MM.1S (cell line): Measurements from ENCODE around the gene DGLUCY.

Experiments
- DNase-seq: peaks from one replicate; pipeline ENCODE4 v3.0.0-alpha.2; 2015
- H2AFZ ChIP-seq: fragments of 300-600 bp; sonication (generic); 2 replicates; pipeline ENCODE4 v1.6.0; 2016; ENCODE audit warnings: antibody characterized with exemption, low read length
- H3F3A ChIP-seq: fragments of 300-600 bp; sonication (generic); 2 replicates; pipeline ENCODE4 v1.6.1; 2016; ENCODE audit warnings: mild to moderate bottlenecking, antibody characterized with exemption, low read length, moderate library complexity, mixed read lengths; ENCODE audit not compliant: insufficient read depth
- H3K27ac ChIP-seq: fragments of 300-600 bp; sonication (generic); 2 replicates; pipeline ENCODE4 v1.5.1; 2016; ENCODE audit warnings: mild to moderate bottlenecking, low read length
- H3K27me3 ChIP-seq: fragments of 300-600 bp; sonication (generic); replicated peaks from 2 replicates; pipeline ENCODE4 v1.6.0; 2016; ENCODE audit warnings: low read length; ENCODE audit not compliant: insufficient read depth
- H3K36me3 ChIP-seq: fragments of 300-600 bp; sonication (generic); replicated peaks from 2 replicates; pipeline ENCODE4 v1.6.1; 2016; ENCODE audit warnings: mild to moderate bottlenecking, low read length, mixed read lengths; ENCODE audit not compliant: insufficient read depth
- H3K4me1 ChIP-seq: fragments of 300-600 bp; sonication (generic); 2 replicates; pipeline ENCODE4 v1.6.1; 2016; ENCODE audit warnings: low read length, mixed read lengths
- H3K4me2 ChIP-seq: fragments of 300-600 bp; sonication (generic); 2 replicates; pipeline ENCODE4 v1.6.0; 2016; ENCODE audit warnings: low read depth, low read length
- H3K4me3 ChIP-seq: fragments of 300-600 bp; sonication (generic); 2 replicates; pipeline ENCODE4 v1.5.1; 2016; ENCODE audit warnings: low read length, mixed read lengths
- H3K79me2 ChIP-seq: fragments of 300-600 bp; sonication (generic); 2 replicates; pipeline ENCODE4 v1.6.1; 2016; ENCODE audit warnings: mixed run types, low read length, mixed read lengths
- H3K9ac ChIP-seq: fragments of 300-600 bp; sonication (generic); 2 replicates; pipeline ENCODE4 v1.6.1; 2016; ENCODE audit warnings: low read length, mixed read lengths
- H3K9me2 ChIP-seq: fragments of 300-600 bp; sonication (generic); replicated peaks from 2 replicates; pipeline ENCODE4 v1.6.1; 2016; ENCODE audit warnings: mild to moderate bottlenecking, low read length, mixed read lengths; ENCODE audit not compliant: insufficient read depth
- H3K9me3 ChIP-seq: fragments of 300-600 bp; sonication (generic); replicated peaks from 2 replicates; pipeline ENCODE4 v1.6.1; 2016; ENCODE audit warnings: mild to moderate bottlenecking, low read length, mixed read lengths; ENCODE audit not compliant: insufficient read depth
- H4K20me1 ChIP-seq: fragments of 300-600 bp; sonication (generic); 2 replicates; pipeline ENCODE4 v1.6.1; 2016; ENCODE audit warnings: mild to moderate bottlenecking, low read length, moderate library complexity, mixed read lengths; ENCODE audit not compliant: insufficient read depth
- CTCF ChIP-seq: fragments of 300-600 bp; sonication (generic); IDR thresholded peaks from 2 replicates; pipeline ENCODE4 v1.5.1; 2016; ENCODE audit warnings: antibody characterized with exemption, low read length, mixed read lengths
- EZH2 ChIP-seq: fragments of 300-600 bp; sonication (generic); optimal IDR thresholded peaks from 2 replicates; pipeline ENCODE3; 2017; ENCODE audit warnings: low read depth, mild to moderate bottlenecking, antibody characterized with exemption, low read length, mixed read lengths
- EZH2phosphoT487 ChIP-seq: fragments of 300-600 bp; sonication (generic); IDR thresholded peaks from 2 replicates; pipeline ENCODE4 v1.6.1; 2018; ENCODE audit warnings: antibody characterized with exemption, low read length

The DGLUCY gene

GRCh38 chr14:91270188-91270587 lies 156.3 kb downstream of the DGLUCY start:
- no peak for DNase-seq
- H3K27me3 ChIP-seq: no peaks in the 10 kb centered on the region
- no peak overlapping the region for H3K27ac ChIP-seq
- no peaks in the 10 kb centered on the region for H3F3A ChIP-seq
- no peaks in the 10 kb centered on the region for H3K79me2 ChIP-seq
- no peaks in the 10 kb centered on the region for H3K4me1 ChIP-seq
- no peak overlapping the region for H3K4me2 ChIP-seq
- TF ChIP-seq CTCF: no peak
- TF ChIP-seq EZH2phosphoT487: no peak
- TF ChIP-seq EZH2: no peak
- H3K9me3 ChIP-seq: no peaks in the 10 kb centered on the region
- no peaks in the 10 kb centered on the region for H4K20me1 ChIP-seq
- H3K9me2 ChIP-seq: no peaks in the 10 kb centered on the region
- H3K4me3 ChIP-seq: no peak overlapping the region
- no peak overlapping the region for H2AFZ ChIP-seq
- H3K9ac ChIP-seq: no peak overlapping the region
- no peaks in the 10 kb centered on the region for H3K36me3 ChIP-seq

GRCh38 chr14:91270619-91271018 lies 156.7 kb downstream of the DGLUCY start:
- H3K79me2 ChIP-seq: no peaks in the 10 kb centered on the region
- H3K27ac ChIP-seq: no peak overlapping the region
- no peak for DNase-seq
- H3K9me3 ChIP-seq: no peaks in the 10 kb centered on the region
- no peak overlapping the region for H2AFZ ChIP-seq
- no peaks in the 10 kb centered on the region for H3K27me3 ChIP-seq
- no peak overlapping the region for H3K9ac ChIP-seq
- H4K20me1 ChIP-seq: no peaks in the 10 kb centered on the region
- no peaks in the 10 kb centered on the region for H3K36me3 ChIP-seq
- no peaks in the 10 kb centered on the region for H3K9me2 ChIP-seq
- no peak for TF ChIP-seq CTCF
- TF ChIP-seq EZH2phosphoT487: no peak
- no peak for TF ChIP-seq EZH2
- H3K4me1 ChIP-seq: no peaks in the 10 kb centered on the region
- no peak overlapping the region for H3K4me3 ChIP-seq
- H3F3A ChIP-seq: no peaks in the 10 kb centered on the region
- no peak overlapping the region for H3K4me2 ChIP-seq

- Histone ChIP-seq H3K79me2 (0 out of 2 replicates have a peak, but pooled peaks cover 5% of the 10 kb centered on the region), H3K27me3 (no peaks in the 10 kb centered on the region), H3K36me3 (no peaks in the 10 kb centered on the region), H3K4me1 (no peaks in the 10 kb centered on the region), H3K27ac (no peak overlapping the region), H2AFZ (no peak overlapping the region), H3K9me2 (no peaks in the 10 kb centered on the region), H3K4me2 (no peak overlapping the region), H3K9me3 (no peaks in the 10 kb centered on the region), H4K20me1 (no peaks in the 10 kb centered on the region), H3F3A (no peaks in the 10 kb centered on the region), H3K4me3 (no peak overlapping the region), H3K9ac (no peak overlapping the region)
- TF ChIP-seq EZH2 (no peak), EZH2phosphoT487 (no peak), CTCF (no peak)
- DNase-seq: no peak
Measured at GRCh38 chr14:91271639-91272038, 157.8 kb downstream of the DGLUCY start.
